ENCODE measurements around the gene TMEM178B. TPM values are rescaled to one million over a fixed set of nuclear protein-coding genes. Genes with fewer than 3 reads are reported as not detected.

TMEM178B gene
- polyA plus RNA-seq, 2 of the 4 experiments (the other 2 are of a cell fraction) = 0.88 to 0.93 TPM

DNA sequence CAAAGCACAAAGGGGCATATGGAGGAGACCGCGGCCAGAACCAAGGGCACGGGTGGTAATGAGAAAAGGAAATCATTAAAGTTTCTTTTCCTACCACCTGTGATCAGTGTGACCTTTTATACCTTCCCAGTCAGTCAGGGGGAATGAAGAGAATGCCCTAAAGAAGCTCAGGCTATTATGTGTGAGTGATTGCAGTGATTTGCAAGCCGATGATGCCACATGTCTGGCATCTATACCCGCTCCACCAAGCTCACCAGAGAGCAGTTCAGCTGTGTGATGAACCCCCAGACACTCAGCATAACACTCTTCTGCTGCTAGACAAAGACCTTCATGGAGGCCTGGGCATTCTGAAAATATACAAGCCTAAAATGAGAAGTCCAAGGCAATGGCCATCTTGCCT is 371.1 kb downstream of the TMEM178B start:
- Histone ChIP-seq H3K4me3 (no peak overlapping the region), H3K9me3 (no peaks in the 10 kb centered on the region), H3K4me1 (no peaks in the 10 kb centered on the region), H3K4me2 (no peak overlapping the region), H3K27ac (no peak overlapping the region)
- TF ChIP-seq EHF (CRISPR knock-in tag; IDR thresholded peaks at IDR 0.05) (no peak), MAZ (IDR thresholded peaks at IDR 0.05; ENCODE audit: borderline replicate concordance, low read depth, low read length) (no peak), JUN (IDR thresholded peaks at IDR 0.05) (no peak), BHLHE40 (IDR thresholded peaks at IDR 0.05; ENCODE audit: low read depth, low read length) (no peak), ESRRA (IDR thresholded peaks at IDR 0.05; ENCODE audit: borderline replicate concordance, low read length) (no peak)
- TF ChIP-seq, protein P1, sequence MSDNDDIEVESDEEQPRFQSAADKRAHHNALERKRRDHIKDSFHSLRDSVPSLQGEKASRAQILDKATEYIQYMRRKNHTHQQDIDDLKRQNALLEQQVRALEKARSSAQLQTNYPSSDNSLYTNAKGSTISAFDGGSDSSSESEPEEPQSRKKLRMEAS (IDR thresholded peaks at IDR 0.05) = no peak
- TF ChIP-seq, protein P2, sequence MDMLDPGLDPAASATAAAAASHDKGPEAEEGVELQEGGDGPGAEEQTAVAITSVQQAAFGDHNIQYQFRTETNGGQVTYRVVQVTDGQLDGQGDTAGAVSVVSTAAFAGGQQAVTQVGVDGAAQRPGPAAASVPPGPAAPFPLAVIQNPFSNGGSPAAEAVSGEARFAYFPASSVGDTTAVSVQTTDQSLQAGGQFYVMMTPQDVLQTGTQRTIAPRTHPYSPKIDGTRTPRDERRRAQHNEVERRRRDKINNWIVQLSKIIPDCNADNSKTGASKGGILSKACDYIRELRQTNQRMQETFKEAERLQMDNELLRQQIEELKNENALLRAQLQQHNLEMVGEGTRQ (IDR thresholded peaks at IDR 0.05) = no peak
- ChIA-PET CTCF (no interaction called here), POLR2A (no interaction called here)
- FAIRE-seq (no peak), ATAC-seq (no peak), DNase-seq (ENCODE audit: low read depth in 1 of 2, low spot score in 1 of 2) (no peak)
- WGBS (ENCODE audit: missing lambda C conversion rate) = 29% methylated on average over 5 of the region's 5 CpGs

DNA sequence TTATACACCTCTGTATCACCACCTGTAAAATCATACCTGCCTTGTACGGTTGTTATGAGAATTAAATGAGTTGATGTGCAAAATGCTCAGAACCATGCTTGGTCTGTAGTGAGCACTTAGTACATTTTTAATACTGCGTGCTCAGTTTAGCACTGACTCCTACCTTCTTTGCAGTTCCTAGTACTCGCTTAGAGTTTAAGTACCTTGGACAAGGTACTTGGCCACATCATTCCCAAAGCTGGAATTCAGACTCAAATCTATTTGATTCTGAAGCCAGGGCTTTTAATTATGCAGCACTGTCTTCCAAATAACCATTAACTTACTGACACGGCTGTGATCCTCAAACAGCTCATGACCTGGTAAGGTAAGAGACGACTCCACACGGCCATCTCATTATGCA is 377.4 kb downstream of the TMEM178B start:
- DNase-seq (ENCODE audit: low read depth in 1 of 2, low spot score in 1 of 2) = no peak
- TF ChIP-seq, protein P3, sequence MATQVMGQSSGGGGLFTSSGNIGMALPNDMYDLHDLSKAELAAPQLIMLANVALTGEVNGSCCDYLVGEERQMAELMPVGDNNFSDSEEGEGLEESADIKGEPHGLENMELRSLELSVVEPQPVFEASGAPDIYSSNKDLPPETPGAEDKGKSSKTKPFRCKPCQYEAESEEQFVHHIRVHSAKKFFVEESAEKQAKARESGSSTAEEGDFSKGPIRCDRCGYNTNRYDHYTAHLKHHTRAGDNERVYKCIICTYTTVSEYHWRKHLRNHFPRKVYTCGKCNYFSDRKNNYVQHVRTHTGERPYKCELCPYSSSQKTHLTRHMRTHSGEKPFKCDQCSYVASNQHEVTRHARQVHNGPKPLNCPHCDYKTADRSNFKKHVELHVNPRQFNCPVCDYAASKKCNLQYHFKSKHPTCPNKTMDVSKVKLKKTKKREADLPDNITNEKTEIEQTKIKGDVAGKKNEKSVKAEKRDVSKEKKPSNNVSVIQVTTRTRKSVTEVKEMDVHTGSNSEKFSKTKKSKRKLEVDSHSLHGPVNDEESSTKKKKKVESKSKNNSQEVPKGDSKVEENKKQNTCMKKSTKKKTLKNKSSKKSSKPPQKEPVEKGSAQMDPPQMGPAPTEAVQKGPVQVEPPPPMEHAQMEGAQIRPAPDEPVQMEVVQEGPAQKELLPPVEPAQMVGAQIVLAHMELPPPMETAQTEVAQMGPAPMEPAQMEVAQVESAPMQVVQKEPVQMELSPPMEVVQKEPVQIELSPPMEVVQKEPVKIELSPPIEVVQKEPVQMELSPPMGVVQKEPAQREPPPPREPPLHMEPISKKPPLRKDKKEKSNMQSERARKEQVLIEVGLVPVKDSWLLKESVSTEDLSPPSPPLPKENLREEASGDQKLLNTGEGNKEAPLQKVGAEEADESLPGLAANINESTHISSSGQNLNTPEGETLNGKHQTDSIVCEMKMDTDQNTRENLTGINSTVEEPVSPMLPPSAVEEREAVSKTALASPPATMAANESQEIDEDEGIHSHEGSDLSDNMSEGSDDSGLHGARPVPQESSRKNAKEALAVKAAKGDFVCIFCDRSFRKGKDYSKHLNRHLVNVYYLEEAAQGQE (IDR thresholded peaks at IDR 0.05) = peak; percentile 57; the same call in 1 of the 2 replicates
- TF ChIP-seq RFX5 (IDR thresholded peaks at IDR 0.05) = no peak

DNA sequence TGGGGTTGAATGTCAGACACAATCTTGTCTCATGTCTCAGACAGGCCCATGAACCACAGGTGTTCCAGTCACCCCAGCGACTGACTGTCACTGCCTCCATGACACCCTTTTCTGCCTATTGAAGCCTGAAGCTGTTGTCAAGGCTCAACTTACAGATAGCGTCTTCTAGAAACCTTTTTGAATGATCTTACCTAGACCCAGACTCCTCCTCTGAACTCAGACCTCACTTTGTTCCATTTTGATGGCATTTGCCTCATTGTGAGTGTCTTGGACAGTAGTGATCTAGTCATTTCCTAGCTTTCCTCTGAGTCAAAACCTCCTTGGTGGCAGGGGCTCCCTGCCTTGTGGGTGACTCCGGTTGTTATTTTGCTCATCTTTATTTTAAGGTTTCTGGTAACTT is 379.0 kb downstream of the TMEM178B start:
- H3K4me3 ChIP-seq = no peak overlapping the region
- ATAC-seq = no peak
- ChIA-PET POLR2A (no interaction called here), CTCF (no interaction called here)
- H3K4me2 ChIP-seq = no peak overlapping the region
- no peaks in the 10 kb centered on the region for H3K9me3 ChIP-seq
- DNase-seq (ENCODE audit: low read depth in 1 of 2, low spot score in 1 of 2) = no peak
- FAIRE-seq = no peak
- WGBS (ENCODE audit: missing lambda C conversion rate) = 35% methylated on average over 3 of the region's 3 CpGs
- H3K27ac ChIP-seq = no peak overlapping the region
- H3K4me1 ChIP-seq = no peaks in the 10 kb centered on the region
- TF ChIP-seq, protein P4, sequence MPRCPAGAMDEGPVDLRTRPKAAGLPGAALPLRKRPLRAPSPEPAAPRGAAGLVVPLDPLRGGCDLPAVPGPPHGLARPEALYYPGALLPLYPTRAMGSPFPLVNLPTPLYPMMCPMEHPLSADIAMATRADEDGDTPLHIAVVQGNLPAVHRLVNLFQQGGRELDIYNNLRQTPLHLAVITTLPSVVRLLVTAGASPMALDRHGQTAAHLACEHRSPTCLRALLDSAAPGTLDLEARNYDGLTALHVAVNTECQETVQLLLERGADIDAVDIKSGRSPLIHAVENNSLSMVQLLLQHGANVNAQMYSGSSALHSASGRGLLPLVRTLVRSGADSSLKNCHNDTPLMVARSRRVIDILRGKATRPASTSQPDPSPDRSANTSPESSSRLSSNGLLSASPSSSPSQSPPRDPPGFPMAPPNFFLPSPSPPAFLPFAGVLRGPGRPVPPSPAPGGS (IDR thresholded peaks at IDR 0.05) = no peak
- TF ChIP-seq HOXB13 (CRISPR knock-in tag; IDR thresholded peaks at IDR 0.05; ENCODE audit: low read depth) (no peak), RFX5 (IDR thresholded peaks at IDR 0.05) (no peak), MYC (IDR thresholded peaks at IDR 0.05; ENCODE audit: borderline replicate concordance, low read length) (no peak), FOSL2 (IDR thresholded peaks at IDR 0.05) (no peak), FOSL2 (CRISPR knock-in tag; IDR thresholded peaks at IDR 0.05) (no peak), POLR2AphosphoS2 (conservative IDR thresholded peaks at IDR 0.05; ENCODE audit: low read length) (no peak), PHF8 (IDR thresholded peaks at IDR 0.05; ENCODE audit: borderline replicate concordance, low read depth) (no peak), ZSCAN20 (CRISPR knock-in tag; IDR thresholded peaks at IDR 0.05) (no peak)
- TF ChIP-seq, protein P5, sequence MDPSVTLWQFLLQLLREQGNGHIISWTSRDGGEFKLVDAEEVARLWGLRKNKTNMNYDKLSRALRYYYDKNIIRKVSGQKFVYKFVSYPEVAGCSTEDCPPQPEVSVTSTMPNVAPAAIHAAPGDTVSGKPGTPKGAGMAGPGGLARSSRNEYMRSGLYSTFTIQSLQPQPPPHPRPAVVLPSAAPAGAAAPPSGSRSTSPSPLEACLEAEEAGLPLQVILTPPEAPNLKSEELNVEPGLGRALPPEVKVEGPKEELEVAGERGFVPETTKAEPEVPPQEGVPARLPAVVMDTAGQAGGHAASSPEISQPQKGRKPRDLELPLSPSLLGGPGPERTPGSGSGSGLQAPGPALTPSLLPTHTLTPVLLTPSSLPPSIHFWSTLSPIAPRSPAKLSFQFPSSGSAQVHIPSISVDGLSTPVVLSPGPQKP (IDR thresholded peaks at IDR 0.05; ENCODE audit: low read depth, low read length) = no peak
- TF ChIP-seq, protein P3 (IDR thresholded peaks at IDR 0.05) = no peak
- TF ChIP-seq, protein P6, sequence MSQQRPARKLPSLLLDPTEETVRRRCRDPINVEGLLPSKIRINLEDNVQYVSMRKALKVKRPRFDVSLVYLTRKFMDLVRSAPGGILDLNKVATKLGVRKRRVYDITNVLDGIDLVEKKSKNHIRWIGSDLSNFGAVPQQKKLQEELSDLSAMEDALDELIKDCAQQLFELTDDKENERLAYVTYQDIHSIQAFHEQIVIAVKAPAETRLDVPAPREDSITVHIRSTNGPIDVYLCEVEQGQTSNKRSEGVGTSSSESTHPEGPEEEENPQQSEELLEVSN (IDR thresholded peaks at IDR 0.05; ENCODE audit: borderline replicate concordance, low read depth) = no peak
- TF ChIP-seq, protein P2 (IDR thresholded peaks at IDR 0.05) = no peak

More for the DNA sequence above, 377.4 kb downstream of the TMEM178B start:
- CTCF ChIA-PET = no interaction called here
- H3K4me2 ChIP-seq = no peak overlapping the region
- 36% methylated on average over 6 of the region's 6 CpGs for WGBS (ENCODE audit: missing lambda C conversion rate)
- H3K4me3 ChIP-seq = no peak overlapping the region
- POLR2A ChIA-PET = no interaction called here
- no peak for FAIRE-seq
- no peaks in the 10 kb centered on the region for H3K9me3 ChIP-seq
- no peak for ATAC-seq
- H3K27ac ChIP-seq = no peak overlapping the region
- no peaks in the 10 kb centered on the region for H3K4me1 ChIP-seq

Measured in A549 (cell line).